Measurements from ENCODE around the gene JAK1.

The JAK1 gene

GRCh38 chr1:64877598-64877997 lies 88.8 kb downstream of the JAK1 start:
- DNase-seq: no peak
- Histone ChIP-seq H2AFZ (ENCODE audit: low read length) (no peak overlapping the region), H4K20me1 (ENCODE audit: insufficient read depth, low read length) (peaks cover 4% of the 10 kb centered on the region; the same call in 1 of the 2 replicates), H3K9ac (ENCODE audit: low read length) (no peak overlapping the region), H3K27me3 (replicated peaks; ENCODE audit: insufficient read depth, low read length) (no peaks in the 10 kb centered on the region), H3K27ac (ENCODE audit: low read length) (no peak overlapping the region), H3K36me3 (replicated peaks; ENCODE audit: insufficient read depth, low read length) (no peaks in the 10 kb centered on the region), H3K4me2 (ENCODE audit: low read depth, low read length) (no peak overlapping the region), H3K4me3 (ENCODE audit: low read length) (no peak overlapping the region), H3F3A (ENCODE audit: insufficient read depth, low read length) (peaks cover 5% of the 10 kb centered on the region; the same call in 1 of the 2 replicates), H3K9me2 (replicated peaks; ENCODE audit: insufficient read depth, low read length) (no peaks in the 10 kb centered on the region), H3K4me1 (ENCODE audit: low read length) (peaks cover 11% of the 10 kb centered on the region), H3K79me2 (ENCODE audit: low read length) (peaks cover 25% of the 10 kb centered on the region), H3K9me3 (replicated peaks; ENCODE audit: insufficient read depth, low read length) (no peaks in the 10 kb centered on the region)
- TF ChIP-seq EZH2phosphoT487 (IDR thresholded peaks at IDR 0.05; ENCODE audit: low read length): no peak
- TF ChIP-seq, protein P1, sequence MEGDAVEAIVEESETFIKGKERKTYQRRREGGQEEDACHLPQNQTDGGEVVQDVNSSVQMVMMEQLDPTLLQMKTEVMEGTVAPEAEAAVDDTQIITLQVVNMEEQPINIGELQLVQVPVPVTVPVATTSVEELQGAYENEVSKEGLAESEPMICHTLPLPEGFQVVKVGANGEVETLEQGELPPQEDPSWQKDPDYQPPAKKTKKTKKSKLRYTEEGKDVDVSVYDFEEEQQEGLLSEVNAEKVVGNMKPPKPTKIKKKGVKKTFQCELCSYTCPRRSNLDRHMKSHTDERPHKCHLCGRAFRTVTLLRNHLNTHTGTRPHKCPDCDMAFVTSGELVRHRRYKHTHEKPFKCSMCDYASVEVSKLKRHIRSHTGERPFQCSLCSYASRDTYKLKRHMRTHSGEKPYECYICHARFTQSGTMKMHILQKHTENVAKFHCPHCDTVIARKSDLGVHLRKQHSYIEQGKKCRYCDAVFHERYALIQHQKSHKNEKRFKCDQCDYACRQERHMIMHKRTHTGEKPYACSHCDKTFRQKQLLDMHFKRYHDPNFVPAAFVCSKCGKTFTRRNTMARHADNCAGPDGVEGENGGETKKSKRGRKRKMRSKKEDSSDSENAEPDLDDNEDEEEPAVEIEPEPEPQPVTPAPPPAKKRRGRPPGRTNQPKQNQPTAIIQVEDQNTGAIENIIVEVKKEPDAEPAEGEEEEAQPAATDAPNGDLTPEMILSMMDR (IDR thresholded peaks at IDR 0.05; ENCODE audit: low read length): no peak
- no peak for TF ChIP-seq EZH2 (optimal IDR thresholded peaks at IDR 0.05; ENCODE audit: low read depth, low read length)

DNA sequence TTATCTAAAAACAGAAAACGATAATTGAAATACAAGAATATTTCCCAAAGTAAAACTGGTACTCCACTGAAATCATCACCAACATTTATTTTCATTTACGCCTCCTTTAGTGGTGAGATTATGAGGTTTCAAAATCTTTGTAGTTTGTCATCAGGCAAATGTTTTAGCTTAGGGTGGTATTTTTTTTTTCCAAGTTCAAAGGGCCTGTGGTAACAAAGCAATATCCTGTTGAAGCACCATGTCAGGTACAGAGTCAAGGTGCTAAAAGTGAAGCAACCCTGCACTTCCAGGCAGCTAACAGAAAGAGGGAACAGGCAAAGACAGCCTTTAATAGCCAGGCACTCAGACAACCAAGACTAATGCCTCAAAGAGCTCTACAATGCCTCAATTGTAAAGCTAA lies 89.2 kb downstream of the JAK1 start:
- Histone ChIP-seq H3K4me1 (ENCODE audit: low read length) (peaks cover 7% of the 10 kb centered on the region), H3K9me2 (replicated peaks; ENCODE audit: insufficient read depth, low read length) (no peaks in the 10 kb centered on the region), H3K9ac (ENCODE audit: low read length) (no peak overlapping the region), H3K79me2 (ENCODE audit: low read length) (peaks cover 25% of the 10 kb centered on the region), H2AFZ (ENCODE audit: low read length) (no peak overlapping the region), H3K9me3 (replicated peaks; ENCODE audit: insufficient read depth, low read length) (no peaks in the 10 kb centered on the region), H3K4me3 (ENCODE audit: low read length) (no peak overlapping the region), H4K20me1 (ENCODE audit: insufficient read depth, low read length) (peaks cover 3% of the 10 kb centered on the region; the same call in 1 of the 2 replicates), H3K36me3 (replicated peaks; ENCODE audit: insufficient read depth, low read length) (peaks cover 3% of the 10 kb centered on the region; the same call in 1 of the 2 replicates), H3K27me3 (replicated peaks; ENCODE audit: insufficient read depth, low read length) (no peaks in the 10 kb centered on the region), H3F3A (ENCODE audit: insufficient read depth, low read length) (0 out of 2 replicates have a peak, but pooled peaks cover under 1% of the 10 kb centered on the region), H3K4me2 (ENCODE audit: low read depth, low read length) (no peak overlapping the region), H3K27ac (ENCODE audit: low read length) (no peak overlapping the region)
- TF ChIP-seq, protein P1 (IDR thresholded peaks at IDR 0.05; ENCODE audit: low read length): no peak
- TF ChIP-seq EZH2 (optimal IDR thresholded peaks at IDR 0.05; ENCODE audit: low read depth, low read length) (no peak), EZH2phosphoT487 (IDR thresholded peaks at IDR 0.05; ENCODE audit: low read length) (no peak)
- no peak for DNase-seq

GRCh38 chr1:64875606-64876005 lies 90.7 kb downstream of the JAK1 start:
- peaks cover 3% of the 10 kb centered on the region; the same call in 1 of the 2 replicates for H3K36me3 ChIP-seq (replicated peaks; ENCODE audit: insufficient read depth, low read length)
- H3K27me3 ChIP-seq (replicated peaks; ENCODE audit: insufficient read depth, low read length): no peaks in the 10 kb centered on the region
- H3F3A ChIP-seq (ENCODE audit: insufficient read depth, low read length): no peaks in the 10 kb centered on the region
- no peak overlapping the region for H2AFZ ChIP-seq (ENCODE audit: low read length)
- H3K79me2 ChIP-seq (ENCODE audit: low read length): peaks cover 14% of the 10 kb centered on the region
- H3K9me3 ChIP-seq (replicated peaks; ENCODE audit: insufficient read depth, low read length): no peaks in the 10 kb centered on the region
- H3K9ac ChIP-seq (ENCODE audit: low read length): no peak overlapping the region
- H3K4me3 ChIP-seq (ENCODE audit: low read length): no peak overlapping the region
- TF ChIP-seq EZH2 (optimal IDR thresholded peaks at IDR 0.05; ENCODE audit: low read depth, low read length) (no peak), EZH2phosphoT487 (IDR thresholded peaks at IDR 0.05; ENCODE audit: low read length) (no peak)
- TF ChIP-seq, protein P1 (IDR thresholded peaks at IDR 0.05; ENCODE audit: low read length): no peak
- no peak overlapping the region for H3K4me2 ChIP-seq (ENCODE audit: low read depth, low read length)
- H3K27ac ChIP-seq (ENCODE audit: low read length): no peak overlapping the region
- H4K20me1 ChIP-seq (ENCODE audit: insufficient read depth, low read length): no peaks in the 10 kb centered on the region
- DNase-seq: no peak
- H3K4me1 ChIP-seq (ENCODE audit: low read length): no peaks in the 10 kb centered on the region
- H3K9me2 ChIP-seq (replicated peaks; ENCODE audit: insufficient read depth, low read length): no peaks in the 10 kb centered on the region

Measured in MM.1S (cell line).